Panc1 (cell line): ENCODE data around the gene GRK1. TPM values are rescaled to one million over a fixed set of nuclear protein-coding genes. Genes with fewer than 3 reads are reported as not detected.

Source experiments
- ATAC-seq: fragments of 200-7000 bp; cut with Tn5 transposase; 2 replicates; pipeline ENCODE4 v1.9.1; 2020; ENCODE audit warnings: mild to moderate bottlenecking, moderate library complexity
- BruUV-seq: library from RNA; stranded (reverse); fragments of 400-500 nt; replicated peaks from 2 replicates; lab custom pipeline; 2021; lab: Mats Ljungman, UMichigan
- CTCF ChIA-PET: fragments of 300-600 bp; sonication (Branson Sonifier 250); formaldehyde crosslinking; loops from one replicate; lab custom pipeline; 2022; ENCODE audit warnings: antibody characterized with exemption; lab: Charles Lee
- POLR2A ChIA-PET: fragments of 300-600 bp; sonication (Branson Sonifier 250); formaldehyde crosslinking; loops from one replicate; lab custom pipeline; 2022; ENCODE audit warnings: antibody characterized with exemption; lab: Charles Lee
- DNase-seq: peaks from one replicate; pipeline ENCODE4 v3.0.0-alpha.2; 2010; ENCODE audit warnings: low read depth, low spot score
- H3K27ac ChIP-seq: 2 replicates; pipeline ENCODE4 v1.5.1; 2011; ENCODE audit warnings: mild to moderate bottlenecking, low read length, inconsistent platforms
- H3K27me3 ChIP-seq: fragments of 200-500 bp; sonication (Bioruptor generic); 2 replicates; pipeline ENCODE4 v1.6.0; 2014; ENCODE audit warnings: low read length, inconsistent platforms; ENCODE audit not compliant: control insufficient read depth, insufficient read depth
- H3K36me3 ChIP-seq: fragments of 200-500 bp; sonication (Bioruptor generic); 2 replicates; pipeline ENCODE4 v1.5.1; 2014; ENCODE audit warnings: inconsistent platforms, mild to moderate bottlenecking, low read length, moderate library complexity; ENCODE audit not compliant: control insufficient read depth, insufficient read depth
- H3K4me1 ChIP-seq: 2 replicates; pipeline ENCODE4 v1.5.1; 2011; ENCODE audit warnings: inconsistent platforms, mild to moderate bottlenecking, low read length, moderate library complexity; ENCODE audit not compliant: control insufficient read depth, insufficient read depth
- H3K4me3 ChIP-seq, 2 experiments: 2 replicates each; pipeline ENCODE4 v1.5.1; 2011 to 2012; ENCODE audit warnings: low read depth in 2 of 2, low read length in 2 of 2, mild to moderate bottlenecking in 2 of 2, inconsistent platforms in 1 of 2, moderate library complexity in 1 of 2
- H3K9me3 ChIP-seq: fragments of 200-500 bp; sonication (Bioruptor generic); 2 replicates; pipeline ENCODE4 v1.5.1; 2014; ENCODE audit warnings: low read depth, mild to moderate bottlenecking, inconsistent platforms, low read length, moderate library complexity; ENCODE audit not compliant: control insufficient read depth, insufficient read depth
- POLR2AphosphoS5 ChIP-seq: IDR thresholded peaks from 2 replicates; pipeline ENCODE4 v1.6.1; 2012; ENCODE audit warnings: mild to moderate bottlenecking, low read depth, low read length, moderate library complexity
- SIN3A ChIP-seq: IDR thresholded peaks from 2 replicates; pipeline ENCODE4 v1.6.1; 2012; ENCODE audit warnings: low read depth, mild to moderate bottlenecking, low read length, moderate library complexity, borderline replicate concordance; ENCODE audit not compliant: insufficient read depth
- TCF7L2 ChIP-seq: IDR thresholded peaks from 2 replicates; pipeline ENCODE4 v1.6.1; 2011; ENCODE audit warnings: mild to moderate bottlenecking, low read depth, low read length, inconsistent platforms
- in situ Hi-C: cut with HindIII; loops from 2 replicates; pipeline ENCODE4 v1.10.0; 2016; ENCODE audit warnings: low sequenced_read_pairs, low pct_unique_long_range_greater_than_20kb
- intact Hi-C: fragments of 100-400 bp; cut with micrococcal nuclease; formaldehyde crosslinking; loops from one replicate; pipeline ENCODE4 v1.10.0; 2022; ENCODE audit not compliant: unreplicated experiment
- total RNA-seq: library from RNA; stranded (reverse); gene quantifications from one replicate; pipeline ENCODE4 v1.2.1, GENCODE V29; 2021; ENCODE audit not compliant: unreplicated experiment
- TF ChIP-seq, protein P1 (sequence below), 2 experiments: IDR thresholded peaks; 2 replicates each; pipeline ENCODE4 v1.6.1; 2011 to 2012; ENCODE audit warnings: low read depth in 2 of 2, control low read depth in 1 of 2, low read length in 1 of 2, mild to moderate bottlenecking in 1 of 2, moderate library complexity in 1 of 2; ENCODE audit not compliant: insufficient read depth in 1 of 2
- TF ChIP-seq, protein P2 (sequence below): fragments of 450-650 bp; IDR thresholded peaks from 2 replicates; pipeline ENCODE4 v1.5.1; 2017; ENCODE audit warnings: mild to moderate bottlenecking

The GRK1 gene
- total RNA-seq, 1 experiment from 2014 or later: 1.8 TPM

DNA sequence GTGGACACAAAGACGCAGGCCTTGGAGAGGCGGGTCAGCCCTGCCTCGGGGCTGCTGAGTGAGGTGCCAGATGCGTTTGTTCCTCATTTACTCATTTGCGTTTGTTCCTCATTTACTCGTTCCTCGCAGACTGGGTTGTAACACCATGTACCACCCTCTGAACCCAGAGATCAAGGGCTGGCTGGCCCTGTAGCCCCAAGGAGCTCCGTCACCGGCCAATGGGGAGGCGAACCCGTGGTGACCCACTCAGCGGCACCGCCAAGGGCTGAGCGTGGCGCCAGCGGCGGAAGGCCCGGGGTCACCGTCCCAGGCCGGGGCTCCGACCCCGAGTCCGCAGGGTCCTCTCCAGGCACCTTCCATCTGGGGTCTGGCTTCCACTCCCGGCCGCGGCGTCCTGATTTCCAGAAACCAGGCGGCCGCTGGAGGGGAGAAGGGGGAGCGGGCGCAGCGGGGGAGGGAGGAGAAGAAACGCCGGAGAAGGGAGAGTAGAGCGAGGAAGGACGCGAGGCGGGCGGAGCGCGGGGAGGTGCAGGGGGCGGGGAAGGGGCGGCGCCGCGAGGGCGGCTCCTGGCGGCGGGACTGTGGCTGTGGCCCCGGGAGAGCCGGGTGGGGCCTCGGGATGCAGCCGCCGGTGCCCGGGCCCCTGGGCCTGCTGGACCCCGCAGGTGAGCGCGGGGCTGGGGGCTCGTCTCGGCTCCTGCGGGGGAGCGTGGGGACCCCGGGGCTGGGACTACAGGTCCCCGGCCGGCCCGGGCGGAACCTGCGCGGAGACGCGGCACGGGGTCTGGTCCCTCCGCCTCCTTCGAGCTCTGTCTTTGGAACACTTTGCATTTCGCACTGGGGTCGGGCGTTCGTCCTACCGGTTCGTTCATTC, 91.9 kb downstream of the GRK1 start, which contains the start of gene TMEM255B:
TSS of gene TMEM255B (plus strand) at position 576 of the 874 bp plus-strand sequence. CDS start at position 620, 44 bp downstream.
- no peaks in the 10 kb centered on the region for H3K27me3 ChIP-seq
- ATAC-seq (peak; percentile 98), DNase-seq (no peak)
- H3K9me3 ChIP-seq: no peaks in the 10 kb centered on the region
- intact Hi-C loops (no loop called here), in situ Hi-C loops (no loop called here)
- H3K4me1 ChIP-seq: no peaks in the 10 kb centered on the region
- ChIA-PET POLR2A (no interaction called here), CTCF (no interaction called here)
- peak within 1 kb of the TSS; percentile 66 for H3K27ac ChIP-seq
- no peaks in the 10 kb centered on the region for H3K36me3 ChIP-seq
- H3K4me3 ChIP-seq: peak within 1 kb of the TSS; percentile 64 to 86
- BruUV-seq: no TSS peak
- TF ChIP-seq, protein P1, sequence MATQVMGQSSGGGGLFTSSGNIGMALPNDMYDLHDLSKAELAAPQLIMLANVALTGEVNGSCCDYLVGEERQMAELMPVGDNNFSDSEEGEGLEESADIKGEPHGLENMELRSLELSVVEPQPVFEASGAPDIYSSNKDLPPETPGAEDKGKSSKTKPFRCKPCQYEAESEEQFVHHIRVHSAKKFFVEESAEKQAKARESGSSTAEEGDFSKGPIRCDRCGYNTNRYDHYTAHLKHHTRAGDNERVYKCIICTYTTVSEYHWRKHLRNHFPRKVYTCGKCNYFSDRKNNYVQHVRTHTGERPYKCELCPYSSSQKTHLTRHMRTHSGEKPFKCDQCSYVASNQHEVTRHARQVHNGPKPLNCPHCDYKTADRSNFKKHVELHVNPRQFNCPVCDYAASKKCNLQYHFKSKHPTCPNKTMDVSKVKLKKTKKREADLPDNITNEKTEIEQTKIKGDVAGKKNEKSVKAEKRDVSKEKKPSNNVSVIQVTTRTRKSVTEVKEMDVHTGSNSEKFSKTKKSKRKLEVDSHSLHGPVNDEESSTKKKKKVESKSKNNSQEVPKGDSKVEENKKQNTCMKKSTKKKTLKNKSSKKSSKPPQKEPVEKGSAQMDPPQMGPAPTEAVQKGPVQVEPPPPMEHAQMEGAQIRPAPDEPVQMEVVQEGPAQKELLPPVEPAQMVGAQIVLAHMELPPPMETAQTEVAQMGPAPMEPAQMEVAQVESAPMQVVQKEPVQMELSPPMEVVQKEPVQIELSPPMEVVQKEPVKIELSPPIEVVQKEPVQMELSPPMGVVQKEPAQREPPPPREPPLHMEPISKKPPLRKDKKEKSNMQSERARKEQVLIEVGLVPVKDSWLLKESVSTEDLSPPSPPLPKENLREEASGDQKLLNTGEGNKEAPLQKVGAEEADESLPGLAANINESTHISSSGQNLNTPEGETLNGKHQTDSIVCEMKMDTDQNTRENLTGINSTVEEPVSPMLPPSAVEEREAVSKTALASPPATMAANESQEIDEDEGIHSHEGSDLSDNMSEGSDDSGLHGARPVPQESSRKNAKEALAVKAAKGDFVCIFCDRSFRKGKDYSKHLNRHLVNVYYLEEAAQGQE (IDR thresholded peaks at IDR 0.05; ENCODE audit: insufficient read depth in 1 of 2, low read depth in 2 of 2, low read length in 1 of 2): no peak
- TF ChIP-seq TCF7L2: no peak

DNA sequence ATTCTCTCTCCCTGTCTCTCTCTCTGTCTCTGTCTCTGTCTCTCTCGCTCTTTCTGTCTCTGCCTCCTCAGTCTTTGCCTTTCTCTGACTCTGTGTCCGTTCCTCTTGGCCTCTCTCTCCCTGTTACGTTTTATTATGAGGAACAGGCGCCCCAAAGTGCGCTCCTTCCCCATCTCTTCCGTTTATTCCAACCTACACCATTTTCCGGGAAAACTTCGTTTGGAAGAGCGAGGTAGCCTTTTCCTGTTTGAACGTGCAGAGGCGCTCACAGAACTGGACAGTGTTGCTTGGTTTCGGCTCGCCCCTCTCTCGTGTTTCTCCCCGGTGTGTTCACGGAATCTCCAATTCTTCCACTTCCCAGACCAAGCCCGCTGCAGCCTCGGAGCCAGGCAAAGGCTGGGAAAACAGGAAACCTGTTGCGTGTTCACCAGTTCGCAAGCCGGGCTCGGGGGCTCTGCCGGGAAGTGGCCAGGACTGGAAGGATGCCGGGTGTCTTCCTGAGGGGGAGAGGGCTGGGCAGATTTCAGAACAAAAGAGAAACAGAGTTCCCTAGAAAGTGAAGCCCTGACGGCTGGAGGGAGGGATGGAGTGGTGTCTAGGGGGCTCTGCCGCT, 92.6 kb downstream of the GRK1 start:
- no TSS peak for BruUV-seq
- ATAC-seq: peak; percentile 2; the same call in 1 of the 2 replicates
- H3K4me3 ChIP-seq: peak overlapping the region; percentile 64 to 86
- TF ChIP-seq SIN3A: no peak
- TF ChIP-seq, protein P1 (IDR thresholded peaks at IDR 0.05; ENCODE audit: insufficient read depth in 1 of 2, low read depth in 2 of 2, low read length in 1 of 2): no peak
- TF ChIP-seq, protein P2, sequence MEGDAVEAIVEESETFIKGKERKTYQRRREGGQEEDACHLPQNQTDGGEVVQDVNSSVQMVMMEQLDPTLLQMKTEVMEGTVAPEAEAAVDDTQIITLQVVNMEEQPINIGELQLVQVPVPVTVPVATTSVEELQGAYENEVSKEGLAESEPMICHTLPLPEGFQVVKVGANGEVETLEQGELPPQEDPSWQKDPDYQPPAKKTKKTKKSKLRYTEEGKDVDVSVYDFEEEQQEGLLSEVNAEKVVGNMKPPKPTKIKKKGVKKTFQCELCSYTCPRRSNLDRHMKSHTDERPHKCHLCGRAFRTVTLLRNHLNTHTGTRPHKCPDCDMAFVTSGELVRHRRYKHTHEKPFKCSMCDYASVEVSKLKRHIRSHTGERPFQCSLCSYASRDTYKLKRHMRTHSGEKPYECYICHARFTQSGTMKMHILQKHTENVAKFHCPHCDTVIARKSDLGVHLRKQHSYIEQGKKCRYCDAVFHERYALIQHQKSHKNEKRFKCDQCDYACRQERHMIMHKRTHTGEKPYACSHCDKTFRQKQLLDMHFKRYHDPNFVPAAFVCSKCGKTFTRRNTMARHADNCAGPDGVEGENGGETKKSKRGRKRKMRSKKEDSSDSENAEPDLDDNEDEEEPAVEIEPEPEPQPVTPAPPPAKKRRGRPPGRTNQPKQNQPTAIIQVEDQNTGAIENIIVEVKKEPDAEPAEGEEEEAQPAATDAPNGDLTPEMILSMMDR: no peak
- TF ChIP-seq POLR2AphosphoS5: no peak
- TF ChIP-seq TCF7L2: no peak
- in situ Hi-C loops: no loop called here
- POLR2A ChIA-PET: no interaction called here
- H3K9me3 ChIP-seq: no peaks in the 10 kb centered on the region
- H3K4me1 ChIP-seq: no peaks in the 10 kb centered on the region
- no peaks in the 10 kb centered on the region for H3K27me3 ChIP-seq
- H3K27ac ChIP-seq: peak overlapping the region; percentile 65
- DNase-seq: no peak
- intact Hi-C loops: no loop called here
- no peaks in the 10 kb centered on the region for H3K36me3 ChIP-seq
- CTCF ChIA-PET: no interaction called here
